HepG2 (cell line): ENCODE results near the gene GAL3ST3. TPM values are rescaled to one million over a fixed set of nuclear protein-coding genes. Genes with fewer than 3 reads are reported as not detected.

Experiments used
- ARHGAP35 ChIP-seq: sonication (generic); formaldehyde crosslinking; IDR thresholded peaks from 2 replicates; pipeline ENCODE4 v1.9.0; 2022; ENCODE audit warnings: mild to moderate bottlenecking, inconsistent platforms, moderate library complexity, missing genetic modification reagents, borderline replicate concordance
- ATF7-NPFF ChIP-seq: sonication (generic); formaldehyde crosslinking; IDR thresholded peaks from 2 replicates; pipeline ENCODE4 v1.8.1; 2023; ENCODE audit warnings: mild to moderate bottlenecking, low read depth, missing genetic modification reagents, moderate library complexity
- FOSL2 ChIP-seq: sonication (generic); formaldehyde crosslinking; IDR thresholded peaks from 2 replicates; pipeline ENCODE4 v1.4.0; 2020; ENCODE audit warnings: missing genetic modification reagents
- FOXJ3 ChIP-seq: sonication (generic); formaldehyde crosslinking; IDR thresholded peaks from 2 replicates; pipeline ENCODE4 v1.4.0; 2020; ENCODE audit warnings: missing genetic modification reagents, mild to moderate bottlenecking, borderline replicate concordance
- HMGXB3 ChIP-seq: sonication (generic); formaldehyde crosslinking; IDR thresholded peaks from 2 replicates; pipeline ENCODE4 v1.4.0; 2020; ENCODE audit warnings: missing genetic modification reagents, borderline replicate concordance
- KDM5B ChIP-seq: sonication (generic); formaldehyde crosslinking; IDR thresholded peaks from 2 replicates; pipeline ENCODE4 v1.4.0; 2020; ENCODE audit warnings: missing genetic modification reagents, mild to moderate bottlenecking, borderline replicate concordance
- MXI1 ChIP-seq: IDR thresholded peaks from 3 replicates; pipeline ENCODE4 v1.6.1; 2012; ENCODE audit warnings: low read depth, low read length, inconsistent platforms, borderline replicate concordance
- PITX1 ChIP-seq: sonication (generic); formaldehyde crosslinking; IDR thresholded peaks from 2 replicates; pipeline ENCODE4 v1.5.1; 2020; ENCODE audit warnings: mild to moderate bottlenecking, missing genetic modification reagents
- SIX4 ChIP-seq: sonication (generic); formaldehyde crosslinking; IDR thresholded peaks from 2 replicates; pipeline ENCODE4 v1.4.0; 2020; ENCODE audit warnings: missing genetic modification reagents
- SUZ12 ChIP-seq: fragments of 150-350 bp; IDR thresholded peaks from 2 replicates; pipeline ENCODE4 v1.6.1; 2014; ENCODE audit warnings: low read depth, low read length
- ZBTB14 ChIP-seq: sonication (generic); formaldehyde crosslinking; IDR thresholded peaks from 2 replicates; pipeline ENCODE4 v1.4.0; 2020; ENCODE audit warnings: missing genetic modification reagents
- ZMYM4 ChIP-seq: sonication (generic); formaldehyde crosslinking; IDR thresholded peaks from 2 replicates; pipeline ENCODE4 v1.8.1; 2023; ENCODE audit warnings: mild to moderate bottlenecking, missing genetic modification reagents
- ZNF180 ChIP-seq: sonication (generic); formaldehyde crosslinking; IDR thresholded peaks from 2 replicates; pipeline ENCODE4 v1.4.0; 2020; ENCODE audit warnings: low read depth, missing genetic modification reagents, borderline replicate concordance
- ZNF33A ChIP-seq: sonication (generic); formaldehyde crosslinking; IDR thresholded peaks from 2 replicates; pipeline ENCODE4 v1.5.1; 2020; ENCODE audit warnings: missing genetic modification reagents, mild to moderate bottlenecking, moderate library complexity, borderline replicate concordance
- ZNF572 ChIP-seq: sonication (generic); formaldehyde crosslinking; IDR thresholded peaks from 2 replicates; pipeline ENCODE4 v1.5.1; 2020; ENCODE audit warnings: mild to moderate bottlenecking, missing genetic modification reagents
- ZNF740 ChIP-seq: sonication (generic); formaldehyde crosslinking; IDR thresholded peaks from 2 replicates; pipeline ENCODE4 v1.4.0; 2020; ENCODE audit warnings: missing genetic modification reagents
- ZNF784 ChIP-seq: sonication (generic); formaldehyde crosslinking; IDR thresholded peaks from 2 replicates; pipeline ENCODE4 v1.5.1; 2020; ENCODE audit warnings: missing genetic modification reagents, mild to moderate bottlenecking, borderline replicate concordance
- ZNF883 ChIP-seq: sonication (generic); formaldehyde crosslinking; IDR thresholded peaks from 2 replicates; pipeline ENCODE4 v1.5.1; 2020; ENCODE audit warnings: mild to moderate bottlenecking, missing genetic modification reagents; ENCODE audit errors: not compliant biosample characterization
- ZUFSP ChIP-seq: sonication (generic); formaldehyde crosslinking; IDR thresholded peaks from 2 replicates; pipeline ENCODE4 v1.9.0; 2021; ENCODE audit warnings: missing genetic modification reagents, mild to moderate bottlenecking, borderline replicate concordance
- polyA plus RNA-seq, 8 experiments: library from polyadenylated mRNA; depleted of rRNA in 3 of 8; stranded (reverse) in 7 of 8; unstranded in 1 of 8; fragments of >200 nt; fragmentation: Illumina TruSeq in 4 of 8; extraction: Trizol in 4 of 8; gene quantifications; 2 replicates each; pipeline versions ENCODE4 v1.2.1 to v1.2.3, GENCODE V29; 2011 to 2016; ENCODE audit warnings: low read depth in 4 of 8, missing spikeins in 1 of 8, mixed read lengths in 1 of 8; ENCODE audit not compliant: insufficient read depth in 1 of 8
- total RNA-seq, 5 experiments: library from RNA; depleted of rRNA; stranded (reverse); fragments of >200 nt; fragmentation: Illumina TruSeq; extraction: Trizol; gene quantifications; 2 replicates each; pipeline ENCODE4 v1.2.3, GENCODE V29; 2016; ENCODE audit warnings: low read depth in 1 of 5

The GAL3ST3 gene
- total and polyA plus RNA-seq, 2 of the 13 experiments (the other 11 are each of a cell fraction or from before 2014, with no cell fraction given): not detected

- 0 out of 2 replicates have a peak, but pooled peaks have one; percentile 40 for TF ChIP-seq ZNF784 (CRISPR knock-in tag)
- peak; percentile 15; the same call in 1 of the 2 replicates for TF ChIP-seq FOSL2
- no peak for TF ChIP-seq SIX4 (CRISPR knock-in tag)
- TF ChIP-seq ZNF572 (CRISPR knock-in tag): peak; percentile 63; the same call in 1 of the 2 replicates
- TF ChIP-seq ARHGAP35: peak; percentile 17; the same call in 1 of the 2 replicates
- TF ChIP-seq HMGXB3 (CRISPR knock-in tag): peak; percentile 95
- peak; percentile 73; the same call in 1 of the 2 replicates for TF ChIP-seq ZNF33A (CRISPR knock-in tag)
- peak; percentile 69; the same call in 1 of the 2 replicates for TF ChIP-seq KDM5B (CRISPR knock-in tag)
- no peak for TF ChIP-seq ZNF180
- peak; percentile 61; the same call in 1 of the 2 replicates for TF ChIP-seq FOXJ3 (CRISPR knock-in tag)
- TF ChIP-seq SUZ12: peak; percentile 66
- peak; percentile 84 for TF ChIP-seq ZBTB14 (CRISPR knock-in tag)
- TF ChIP-seq PITX1: peak; percentile 8; the same call in 1 of the 2 replicates
- TF ChIP-seq ATF7-NPFF (CRISPR knock-in tag): peak; percentile 38; the same call in 1 of the 2 replicates
- TF ChIP-seq ZMYM4 (CRISPR knock-in tag): peak; percentile 70; the same call in 1 of the 2 replicates
- TF ChIP-seq MXI1: peak; percentile 76; the same call in 2 of the 3 replicates
- 0 out of 2 replicates have a peak, but pooled peaks have one; percentile 59 for TF ChIP-seq ZNF740 (CRISPR knock-in tag)
- no peak for TF ChIP-seq ZUFSP (CRISPR knock-in tag)
- TF ChIP-seq ZNF883: peak; percentile 59
These were observed 3.1 kb upstream of the GAL3ST3 start, which contains the start of gene SF3B2 (continued) for GRCh38 chr11:66051766-66052663.
